ENCODE results near the gene ATP8B4. TPM values are rescaled to one million over a fixed set of nuclear protein-coding genes. Genes with fewer than 3 reads are reported as not detected.

ATP8B4 gene
- polyA plus RNA-seq, 1 of the 3 experiments (the other 2 are of a cell fraction): 0.03 TPM

DNA sequence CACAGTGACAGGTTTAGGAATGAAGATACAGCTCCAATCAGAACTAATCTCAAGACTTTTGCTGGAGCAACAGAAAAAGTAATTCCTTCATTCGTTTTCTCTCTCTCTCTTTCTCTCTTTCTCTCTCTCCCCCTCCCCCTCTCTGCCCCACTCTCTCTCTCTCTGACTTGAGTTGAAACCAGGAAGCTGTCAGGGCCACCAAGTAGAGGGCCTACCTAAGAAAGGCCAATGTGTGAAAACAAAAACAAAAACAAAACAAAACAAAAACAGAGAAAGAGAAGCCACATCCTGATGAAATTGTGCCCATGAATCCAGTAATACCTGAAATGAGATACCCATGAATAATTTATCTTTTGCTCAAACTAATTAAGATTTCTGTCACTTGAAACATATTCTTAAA lies 72.9 kb downstream of the ATP8B4 start (continued):
- TF ChIP-seq, protein P1, sequence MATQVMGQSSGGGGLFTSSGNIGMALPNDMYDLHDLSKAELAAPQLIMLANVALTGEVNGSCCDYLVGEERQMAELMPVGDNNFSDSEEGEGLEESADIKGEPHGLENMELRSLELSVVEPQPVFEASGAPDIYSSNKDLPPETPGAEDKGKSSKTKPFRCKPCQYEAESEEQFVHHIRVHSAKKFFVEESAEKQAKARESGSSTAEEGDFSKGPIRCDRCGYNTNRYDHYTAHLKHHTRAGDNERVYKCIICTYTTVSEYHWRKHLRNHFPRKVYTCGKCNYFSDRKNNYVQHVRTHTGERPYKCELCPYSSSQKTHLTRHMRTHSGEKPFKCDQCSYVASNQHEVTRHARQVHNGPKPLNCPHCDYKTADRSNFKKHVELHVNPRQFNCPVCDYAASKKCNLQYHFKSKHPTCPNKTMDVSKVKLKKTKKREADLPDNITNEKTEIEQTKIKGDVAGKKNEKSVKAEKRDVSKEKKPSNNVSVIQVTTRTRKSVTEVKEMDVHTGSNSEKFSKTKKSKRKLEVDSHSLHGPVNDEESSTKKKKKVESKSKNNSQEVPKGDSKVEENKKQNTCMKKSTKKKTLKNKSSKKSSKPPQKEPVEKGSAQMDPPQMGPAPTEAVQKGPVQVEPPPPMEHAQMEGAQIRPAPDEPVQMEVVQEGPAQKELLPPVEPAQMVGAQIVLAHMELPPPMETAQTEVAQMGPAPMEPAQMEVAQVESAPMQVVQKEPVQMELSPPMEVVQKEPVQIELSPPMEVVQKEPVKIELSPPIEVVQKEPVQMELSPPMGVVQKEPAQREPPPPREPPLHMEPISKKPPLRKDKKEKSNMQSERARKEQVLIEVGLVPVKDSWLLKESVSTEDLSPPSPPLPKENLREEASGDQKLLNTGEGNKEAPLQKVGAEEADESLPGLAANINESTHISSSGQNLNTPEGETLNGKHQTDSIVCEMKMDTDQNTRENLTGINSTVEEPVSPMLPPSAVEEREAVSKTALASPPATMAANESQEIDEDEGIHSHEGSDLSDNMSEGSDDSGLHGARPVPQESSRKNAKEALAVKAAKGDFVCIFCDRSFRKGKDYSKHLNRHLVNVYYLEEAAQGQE (IDR thresholded peaks at IDR 0.05; ENCODE audit: low read depth, low read length): no peak

DNA sequence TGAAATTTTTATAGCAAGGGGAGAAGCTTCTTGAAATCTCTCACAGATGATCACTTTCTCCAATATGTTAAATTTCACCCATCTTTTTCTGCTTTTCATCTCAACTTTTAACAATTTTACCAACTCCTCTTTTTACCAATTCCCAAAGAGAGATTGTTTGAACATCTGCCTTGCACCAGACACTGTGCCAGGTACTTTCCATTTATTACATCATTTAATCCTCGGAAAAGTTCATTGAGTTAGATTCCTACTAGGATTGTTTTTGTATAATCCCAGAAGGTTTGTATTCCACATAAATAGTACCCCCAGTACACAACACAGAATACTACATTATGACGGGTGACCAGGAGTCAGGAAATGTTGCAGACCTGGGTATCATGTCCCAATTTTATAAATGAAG lies 74.1 kb downstream of the ATP8B4 start:
- H3K36me3 ChIP-seq (replicated peaks in 1 of 2; ENCODE audit: control insufficient read depth in 1 of 2, insufficient read depth in 2 of 2, low read length in 1 of 2): no peaks in the 10 kb centered on the region
- H3K79me2 ChIP-seq (ENCODE audit: insufficient read depth): no peaks in the 10 kb centered on the region
- TF ChIP-seq, protein P2, sequence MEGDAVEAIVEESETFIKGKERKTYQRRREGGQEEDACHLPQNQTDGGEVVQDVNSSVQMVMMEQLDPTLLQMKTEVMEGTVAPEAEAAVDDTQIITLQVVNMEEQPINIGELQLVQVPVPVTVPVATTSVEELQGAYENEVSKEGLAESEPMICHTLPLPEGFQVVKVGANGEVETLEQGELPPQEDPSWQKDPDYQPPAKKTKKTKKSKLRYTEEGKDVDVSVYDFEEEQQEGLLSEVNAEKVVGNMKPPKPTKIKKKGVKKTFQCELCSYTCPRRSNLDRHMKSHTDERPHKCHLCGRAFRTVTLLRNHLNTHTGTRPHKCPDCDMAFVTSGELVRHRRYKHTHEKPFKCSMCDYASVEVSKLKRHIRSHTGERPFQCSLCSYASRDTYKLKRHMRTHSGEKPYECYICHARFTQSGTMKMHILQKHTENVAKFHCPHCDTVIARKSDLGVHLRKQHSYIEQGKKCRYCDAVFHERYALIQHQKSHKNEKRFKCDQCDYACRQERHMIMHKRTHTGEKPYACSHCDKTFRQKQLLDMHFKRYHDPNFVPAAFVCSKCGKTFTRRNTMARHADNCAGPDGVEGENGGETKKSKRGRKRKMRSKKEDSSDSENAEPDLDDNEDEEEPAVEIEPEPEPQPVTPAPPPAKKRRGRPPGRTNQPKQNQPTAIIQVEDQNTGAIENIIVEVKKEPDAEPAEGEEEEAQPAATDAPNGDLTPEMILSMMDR (IDR thresholded peaks at IDR 0.05): no peak
- H3K27ac ChIP-seq (ENCODE audit: low read depth in 2 of 2, low read length in 1 of 2): no peak overlapping the region
- 33% methylated on average over 2 of the region's 2 CpGs for WGBS (ENCODE audit: low lambda C conversion rate)
- no peak overlapping the region for H3K4me2 ChIP-seq
- ChIA-PET POLR2A (no interaction called here), CTCF (interaction anchor here (1.5 kb wide), 1 partner anchor 41 kb away, joined by 4 read pairs; no protein-coding TSS in a partner anchor)
- no peak overlapping the region for H2AFZ ChIP-seq (ENCODE audit: low read depth)
- peaks cover 7% of the 10 kb centered on the region; the same call in 1 of the 2 replicates for H3K9me3 ChIP-seq
- peaks cover 0 to 2% of the 10 kb centered on the region in 2 experiments; a peak in 2 of 4 replicates for H3K4me1 ChIP-seq (ENCODE audit: control insufficient read depth in 1 of 2, insufficient read depth in 2 of 2, low read depth in 1 of 2, low read length in 1 of 2)
- no peaks in the 10 kb centered on the region for H3F3A ChIP-seq (replicated peaks; ENCODE audit: insufficient read depth)
- no peak overlapping the region for H3K9ac ChIP-seq
- no peaks in the 10 kb centered on the region for H4K20me1 ChIP-seq (ENCODE audit: insufficient read depth)
- no peak overlapping the region for H3K4me3 ChIP-seq (ENCODE audit: low read depth in 2 of 2, low read length in 1 of 2)
- no peaks in the 10 kb centered on the region for H3K27me3 ChIP-seq (ENCODE audit: insufficient read depth)
- DNase-seq: no peak
- no peaks in the 10 kb centered on the region for H3K9me2 ChIP-seq

DNA sequence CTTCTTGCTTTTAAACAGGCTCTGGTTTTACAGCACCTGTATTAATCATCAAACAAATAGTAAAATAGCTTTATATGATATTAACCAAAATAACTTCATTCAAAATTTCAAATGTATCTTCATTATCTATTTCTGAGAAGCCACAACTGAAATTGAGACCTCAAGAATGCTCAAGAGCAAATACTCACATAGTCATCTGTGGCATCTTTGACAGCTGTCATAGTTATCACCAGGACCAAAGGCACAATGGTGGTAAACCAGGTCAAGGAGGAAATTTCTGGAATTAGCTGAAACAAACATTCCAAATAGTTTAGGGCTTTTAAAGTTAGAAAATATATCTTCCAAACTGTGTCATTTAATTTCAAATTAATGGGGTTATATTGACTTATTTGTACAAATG lies 74.6 kb downstream of the ATP8B4 start:
- Histone ChIP-seq H3K9me3 (peaks cover 7% of the 10 kb centered on the region; the same call in 1 of the 2 replicates), H2AFZ (ENCODE audit: low read depth) (no peak overlapping the region), H3K4me3 (ENCODE audit: low read depth in 2 of 2, low read length in 1 of 2) (no peak overlapping the region), H3F3A (replicated peaks; ENCODE audit: insufficient read depth) (no peaks in the 10 kb centered on the region), H3K79me2 (ENCODE audit: insufficient read depth) (no peaks in the 10 kb centered on the region), H4K20me1 (ENCODE audit: insufficient read depth) (no peaks in the 10 kb centered on the region), H3K4me1 (ENCODE audit: control insufficient read depth in 1 of 2, insufficient read depth in 2 of 2, low read depth in 1 of 2, low read length in 1 of 2) (peaks cover 0 to 2% of the 10 kb centered on the region in 2 experiments; a peak in 2 of 4 replicates), H3K4me2 (no peak overlapping the region), H3K27me3 (ENCODE audit: insufficient read depth) (no peaks in the 10 kb centered on the region), H3K27ac (ENCODE audit: low read depth in 2 of 2, low read length in 1 of 2) (no peak overlapping the region), H3K9ac (no peak overlapping the region), H3K9me2 (no peaks in the 10 kb centered on the region), H3K36me3 (replicated peaks in 1 of 2; ENCODE audit: control insufficient read depth in 1 of 2, insufficient read depth in 2 of 2, low read length in 1 of 2) (no peaks in the 10 kb centered on the region)
- no peak for DNase-seq
- ChIA-PET CTCF (no interaction called here), POLR2A (no interaction called here)
- no peak for TF ChIP-seq JUND (IDR thresholded peaks at IDR 0.05)
- TF ChIP-seq, protein P3, sequence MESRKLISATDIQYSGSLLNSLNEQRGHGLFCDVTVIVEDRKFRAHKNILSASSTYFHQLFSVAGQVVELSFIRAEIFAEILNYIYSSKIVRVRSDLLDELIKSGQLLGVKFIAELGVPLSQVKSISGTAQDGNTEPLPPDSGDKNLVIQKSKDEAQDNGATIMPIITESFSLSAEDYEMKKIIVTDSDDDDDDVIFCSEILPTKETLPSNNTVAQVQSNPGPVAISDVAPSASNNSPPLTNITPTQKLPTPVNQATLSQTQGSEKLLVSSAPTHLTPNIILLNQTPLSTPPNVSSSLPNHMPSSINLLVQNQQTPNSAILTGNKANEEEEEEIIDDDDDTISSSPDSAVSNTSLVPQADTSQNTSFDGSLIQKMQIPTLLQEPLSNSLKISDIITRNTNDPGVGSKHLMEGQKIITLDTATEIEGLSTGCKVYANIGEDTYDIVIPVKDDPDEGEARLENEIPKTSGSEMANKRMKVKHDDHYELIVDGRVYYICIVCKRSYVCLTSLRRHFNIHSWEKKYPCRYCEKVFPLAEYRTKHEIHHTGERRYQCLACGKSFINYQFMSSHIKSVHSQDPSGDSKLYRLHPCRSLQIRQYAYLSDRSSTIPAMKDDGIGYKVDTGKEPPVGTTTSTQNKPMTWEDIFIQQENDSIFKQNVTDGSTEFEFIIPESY (IDR thresholded peaks at IDR 0.05; ENCODE audit: borderline replicate concordance, low read depth): no peak
- TF ChIP-seq FOXM1 (IDR thresholded peaks at IDR 0.05; ENCODE audit: low read depth): no peak
- no peak for TF ChIP-seq TAF1 (IDR thresholded peaks at IDR 0.05; ENCODE audit: borderline replicate concordance, low read depth, low read length)
- TF ChIP-seq, protein P2 (IDR thresholded peaks at IDR 0.05): no peak
- TF ChIP-seq FOSL2 (IDR thresholded peaks at IDR 0.05; ENCODE audit: borderline replicate concordance, low read depth): no peak
- no peak for TF ChIP-seq MXI1 (IDR thresholded peaks at IDR 0.05; ENCODE audit: low read depth, low read length)
- TF ChIP-seq NRF1 (IDR thresholded peaks at IDR 0.05; ENCODE audit: low read depth, low read length): no peak
- TF ChIP-seq, protein P4, sequence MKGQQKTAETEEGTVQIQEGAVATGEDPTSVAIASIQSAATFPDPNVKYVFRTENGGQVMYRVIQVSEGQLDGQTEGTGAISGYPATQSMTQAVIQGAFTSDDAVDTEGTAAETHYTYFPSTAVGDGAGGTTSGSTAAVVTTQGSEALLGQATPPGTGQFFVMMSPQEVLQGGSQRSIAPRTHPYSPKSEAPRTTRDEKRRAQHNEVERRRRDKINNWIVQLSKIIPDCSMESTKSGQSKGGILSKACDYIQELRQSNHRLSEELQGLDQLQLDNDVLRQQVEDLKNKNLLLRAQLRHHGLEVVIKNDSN (IDR thresholded peaks at IDR 0.05; ENCODE audit: borderline replicate concordance, low read depth): no peak
- no peak for TF ChIP-seq RAD21 (IDR thresholded peaks at IDR 0.05; ENCODE audit: low read length)
- no peak for TF ChIP-seq CHD2 (IDR thresholded peaks at IDR 0.05; ENCODE audit: low read length, partially characterized antibody)
- no peak for TF ChIP-seq NFIC (IDR thresholded peaks at IDR 0.05; ENCODE audit: borderline replicate concordance)
- TF ChIP-seq FOXJ3 (CRISPR knock-in tag; IDR thresholded peaks at IDR 0.05): no peak
- no peak for TF ChIP-seq SMC3 (IDR thresholded peaks at IDR 0.05; ENCODE audit: low read depth, low read length)

Data from SK-N-SH (cell line).